K562 (cell line): ENCODE data around the gene SETD4.

ENCODE experiments used
- EZH2 ChIP-seq: IDR thresholded peaks from 2 replicates; pipeline ENCODE4 v1.6.1; 2012; ENCODE audit warnings: low read depth, mild to moderate bottlenecking, inconsistent platforms, low read length, borderline replicate concordance
- POLR2AphosphoS5 ChIP-seq: IDR thresholded peaks from 2 replicates; pipeline ENCODE4 v1.6.1; 2011; ENCODE audit warnings: mild to moderate bottlenecking, low read depth, low read length, moderate library complexity; ENCODE audit not compliant: control insufficient read depth, insufficient read depth
- TGIF2 ChIP-seq: sonication (generic); formaldehyde crosslinking; IDR thresholded peaks from 2 replicates; pipeline ENCODE4 v1.8.1; 2022; ENCODE audit warnings: mild to moderate bottlenecking, missing genetic modification reagents, moderate library complexity
- YY1 ChIP-seq, 3 experiments: IDR thresholded peaks; 2 replicates each; pipeline ENCODE4 v1.6.1; 2011; ENCODE audit warnings: low read length in 2 of 3, mild to moderate bottlenecking in 2 of 3, moderate library complexity in 2 of 3, borderline replicate concordance in 1 of 3, control low read depth in 1 of 3, low read depth in 1 of 3; ENCODE audit not compliant: insufficient read depth in 3 of 3, insufficient replicate concordance in 2 of 3, control insufficient read depth in 1 of 3, insufficient read length in 1 of 3; ENCODE audit errors: extremely low read depth in 1 of 3

DNA sequence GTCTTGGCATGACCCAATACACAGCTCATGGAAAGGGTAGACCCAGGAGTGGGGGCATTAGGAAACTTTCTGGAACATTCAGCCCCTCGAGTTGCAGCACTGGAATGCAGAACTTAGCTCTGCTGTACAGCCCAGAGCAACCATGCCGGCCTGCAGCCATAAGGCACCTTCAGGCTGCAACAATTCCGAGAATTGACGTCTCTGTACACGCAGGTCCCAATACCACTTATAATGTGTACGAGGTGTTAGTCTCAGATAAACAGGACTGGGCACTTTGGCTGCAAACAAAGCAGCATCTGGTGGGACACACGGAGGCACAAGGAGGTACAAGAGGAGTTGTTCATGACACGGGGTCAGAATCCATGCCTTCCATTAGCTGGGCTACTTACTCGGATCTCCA, 17.4 kb upstream of the SETD4 start:
- TF ChIP-seq TGIF2 (CRISPR knock-in tag) (no peak), YY1 (IDR thresholded peaks at IDR 0.05; ENCODE audit: borderline replicate concordance in 1 of 3, control insufficient read depth in 1 of 3, extremely low read depth in 1 of 3, insufficient read depth in 3 of 3, insufficient read length in 1 of 3, insufficient replicate concordance in 2 of 3, low read depth in 1 of 3, low read length in 2 of 3) (no peak), POLR2AphosphoS5 (no peak), EZH2 (no peak)
